Right lobe of liver (tissue), 4 donors: ENCODE results near the gene DNM3.

Experiments used
- CTCF ChIP-seq, 4 donors: fragments of 200-600 bp in 3 of 4; fragments of 450-650 bp in 1 of 4; IDR thresholded peaks; one replicate each; pipeline versions ENCODE4 v1.5.1 to v1.8.0; 2016 to 2022; ENCODE audit warnings: antibody characterized with exemption in 4 of 4, mild to moderate bottlenecking in 2 of 4
- POLR2A ChIP-seq: fragments of 450-650 bp; IDR thresholded peaks from one replicate; pipeline ENCODE4 v1.6.1; 2017; ENCODE audit warnings: antibody characterized with exemption, mild to moderate bottlenecking
- donor health status: DM: no; HTN: no; CAD: no.
- donor health status: DM: no; HTN: no; CAD: no.
- donor health status: DM: no; HTN: yes; CAD: no.

- TF ChIP-seq CTCF (IDR thresholded peaks at IDR 0.05) (no peak), POLR2A (no peak)
Observed at GRCh38 chr1:171850651-171851350, 9.5 kb downstream of the DNM3 start.
